HS-27A (cell line): ENCODE data around the gene BCLAF1.

ENCODE experiments used
- DNase-seq: peaks from one replicate; pipeline ENCODE4 v3.0.0-alpha.2; 2012; ENCODE audit warnings: low read depth, missing footprints

The BCLAF1 gene, protein sequence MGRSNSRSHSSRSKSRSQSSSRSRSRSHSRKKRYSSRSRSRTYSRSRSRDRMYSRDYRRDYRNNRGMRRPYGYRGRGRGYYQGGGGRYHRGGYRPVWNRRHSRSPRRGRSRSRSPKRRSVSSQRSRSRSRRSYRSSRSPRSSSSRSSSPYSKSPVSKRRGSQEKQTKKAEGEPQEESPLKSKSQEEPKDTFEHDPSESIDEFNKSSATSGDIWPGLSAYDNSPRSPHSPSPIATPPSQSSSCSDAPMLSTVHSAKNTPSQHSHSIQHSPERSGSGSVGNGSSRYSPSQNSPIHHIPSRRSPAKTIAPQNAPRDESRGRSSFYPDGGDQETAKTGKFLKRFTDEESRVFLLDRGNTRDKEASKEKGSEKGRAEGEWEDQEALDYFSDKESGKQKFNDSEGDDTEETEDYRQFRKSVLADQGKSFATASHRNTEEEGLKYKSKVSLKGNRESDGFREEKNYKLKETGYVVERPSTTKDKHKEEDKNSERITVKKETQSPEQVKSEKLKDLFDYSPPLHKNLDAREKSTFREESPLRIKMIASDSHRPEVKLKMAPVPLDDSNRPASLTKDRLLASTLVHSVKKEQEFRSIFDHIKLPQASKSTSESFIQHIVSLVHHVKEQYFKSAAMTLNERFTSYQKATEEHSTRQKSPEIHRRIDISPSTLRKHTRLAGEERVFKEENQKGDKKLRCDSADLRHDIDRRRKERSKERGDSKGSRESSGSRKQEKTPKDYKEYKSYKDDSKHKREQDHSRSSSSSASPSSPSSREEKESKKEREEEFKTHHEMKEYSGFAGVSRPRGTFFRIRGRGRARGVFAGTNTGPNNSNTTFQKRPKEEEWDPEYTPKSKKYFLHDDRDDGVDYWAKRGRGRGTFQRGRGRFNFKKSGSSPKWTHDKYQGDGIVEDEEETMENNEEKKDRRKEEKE

DNA sequence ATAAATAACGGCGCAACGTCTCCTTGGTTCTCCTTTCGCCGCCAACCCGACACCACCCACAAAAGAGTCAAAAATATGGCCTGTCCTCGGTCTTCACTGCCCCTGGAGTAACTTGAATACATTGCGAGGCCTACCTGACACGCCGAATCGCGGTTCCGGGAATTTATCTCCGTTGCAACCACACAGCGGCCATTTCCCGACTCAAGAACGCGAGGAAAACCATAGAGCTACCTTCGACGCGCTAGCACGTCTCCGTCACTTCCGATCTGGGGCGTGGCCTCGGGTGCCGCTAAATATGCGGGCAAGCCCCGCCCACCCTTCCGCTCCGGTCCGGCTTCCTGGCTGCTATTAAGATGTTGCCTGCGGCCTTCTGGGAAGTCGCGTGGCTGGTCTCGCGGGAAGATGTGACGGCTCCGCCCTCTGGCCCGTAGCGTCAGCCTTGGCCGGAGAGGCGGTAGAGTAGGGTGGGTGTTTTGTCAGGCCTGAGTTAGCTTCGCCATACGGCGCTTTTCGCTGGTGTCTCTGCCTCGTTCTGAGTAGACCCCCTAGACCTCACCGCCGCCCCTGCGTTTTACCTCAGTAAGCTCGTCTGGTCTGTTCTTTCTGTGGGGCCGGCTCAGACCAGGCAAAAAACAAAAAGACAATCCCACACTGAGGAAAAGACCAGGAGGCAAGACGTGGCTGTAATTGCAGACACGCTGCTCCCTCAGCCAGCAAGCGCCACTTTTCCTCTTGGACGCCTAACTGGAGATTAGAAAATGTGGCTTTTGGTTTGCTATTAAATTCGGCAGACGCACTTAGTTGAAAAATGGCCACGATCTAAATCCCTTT is at the start of gene BCLAF1:
BCLAF1 (minus strand) TSS at position 268 of the 831 bp plus-strand sequence. CDS start 9,980 bp downstream, outside the sequence.
- DNase-seq = peak; percentile 98

DNA sequence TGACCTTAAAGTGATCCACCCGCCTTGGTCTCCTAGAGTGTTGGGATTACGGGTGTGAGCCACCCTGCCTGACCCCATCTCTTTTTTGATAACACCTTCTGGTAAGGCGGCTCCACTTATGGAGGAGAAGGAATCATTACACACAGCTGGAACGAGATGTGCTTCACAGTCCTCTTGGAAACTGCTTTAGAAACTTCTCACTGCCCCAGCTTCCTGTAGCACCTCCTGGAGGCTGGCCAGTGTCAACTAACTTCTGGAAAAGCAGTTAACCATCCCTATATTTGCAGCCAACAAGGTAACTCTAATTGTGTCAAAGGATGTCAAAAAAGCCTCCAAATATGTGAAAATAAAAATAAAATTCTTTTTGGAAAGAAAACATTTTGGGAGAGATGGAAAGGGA is 48.8 kb upstream of the BCLAF1 start:
- DNase-seq = no peak

GRCh38 chr6:136337606-136338005 is 48.0 kb upstream of the BCLAF1 start:
- DNase-seq = no peak

DNA sequence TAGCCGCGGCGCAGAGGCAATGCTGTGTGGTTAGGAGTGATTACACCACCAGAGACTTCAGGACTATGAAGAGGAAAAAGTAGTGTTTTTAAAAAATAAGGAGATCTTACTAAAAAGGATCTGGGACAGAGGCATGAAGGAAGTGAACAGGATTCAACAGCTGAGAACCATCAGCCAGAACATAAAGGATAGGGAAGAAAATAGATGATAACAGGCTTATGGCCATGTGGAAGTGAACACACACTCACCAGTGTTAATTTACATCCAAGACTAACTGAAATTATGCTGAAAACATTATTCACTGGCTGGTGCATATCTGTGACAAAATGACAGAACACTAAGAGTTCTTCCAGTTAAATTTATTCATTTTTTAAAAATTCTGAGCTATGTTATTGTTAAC is 47.5 kb upstream of the BCLAF1 start:
- no peak for DNase-seq

DNA sequence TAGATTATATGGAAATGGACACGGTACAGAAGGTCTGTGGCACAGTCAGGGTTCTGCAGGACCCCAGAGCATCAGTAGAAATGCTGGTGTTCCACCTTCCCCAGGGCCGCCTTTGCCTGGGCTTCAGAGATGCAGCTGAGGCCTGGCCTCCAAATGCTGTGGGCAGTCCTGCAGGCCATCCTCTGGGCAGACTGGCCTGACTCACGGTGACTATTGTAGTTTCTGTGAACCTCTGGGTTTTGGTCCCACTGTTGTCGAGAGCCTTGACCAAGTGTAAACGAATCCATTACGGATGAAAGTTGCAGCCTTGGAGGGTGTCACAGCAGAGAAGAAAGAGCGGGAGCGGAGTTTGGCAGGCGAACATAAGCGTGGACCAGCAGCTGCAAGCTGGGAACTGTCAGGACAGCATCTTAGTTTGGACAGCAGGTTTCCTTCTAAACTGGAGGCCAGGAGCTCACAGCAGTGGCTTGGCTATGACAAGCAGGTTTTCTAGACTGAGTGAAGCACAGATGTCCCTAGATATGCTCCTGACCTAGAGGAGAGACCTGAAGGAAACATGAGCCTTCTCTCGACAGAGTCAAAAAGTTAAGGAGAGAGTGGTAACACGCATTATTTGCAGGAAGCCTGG is 46.2 kb upstream of the BCLAF1 start:
- DNase-seq = no peak

- DNase-seq = no peak
Observed at GRCh38 chr6:136334853-136335252, 45.2 kb upstream of the BCLAF1 start.

- no peak for DNase-seq
Observed at GRCh38 chr6:136334465-136334846, 44.8 kb upstream of the BCLAF1 start.

DNA sequence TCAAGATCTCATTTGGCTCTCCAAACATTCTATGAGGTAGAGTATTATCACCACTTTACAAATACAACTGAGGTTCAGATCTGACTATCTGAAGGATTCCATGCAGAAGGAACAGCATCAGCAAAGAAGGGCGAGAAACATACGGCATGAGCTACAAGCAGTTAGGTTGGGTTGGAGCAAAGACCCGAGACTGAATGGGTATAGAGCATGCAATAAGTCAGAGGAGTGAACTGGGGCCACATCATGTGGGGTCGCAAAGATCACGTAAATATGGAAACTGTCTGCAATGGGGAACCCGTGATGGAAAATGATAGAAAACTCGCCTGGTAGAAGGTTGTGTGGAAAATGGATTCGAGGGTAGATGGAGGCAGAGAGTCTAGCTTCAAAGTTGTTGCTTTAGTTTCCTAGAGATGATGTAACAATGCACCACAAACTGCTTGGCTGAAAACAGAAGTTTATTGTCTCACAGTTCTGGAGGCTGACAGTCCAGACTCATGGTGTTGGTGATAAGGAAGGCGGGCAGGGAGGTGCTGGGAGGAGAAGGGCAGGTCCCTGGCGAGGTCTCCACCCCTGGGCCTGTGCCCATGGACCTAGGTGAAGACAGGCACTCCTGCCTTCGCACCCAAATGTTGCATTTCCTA is 44.3 kb upstream of the BCLAF1 start:
- no peak for DNase-seq

DNA sequence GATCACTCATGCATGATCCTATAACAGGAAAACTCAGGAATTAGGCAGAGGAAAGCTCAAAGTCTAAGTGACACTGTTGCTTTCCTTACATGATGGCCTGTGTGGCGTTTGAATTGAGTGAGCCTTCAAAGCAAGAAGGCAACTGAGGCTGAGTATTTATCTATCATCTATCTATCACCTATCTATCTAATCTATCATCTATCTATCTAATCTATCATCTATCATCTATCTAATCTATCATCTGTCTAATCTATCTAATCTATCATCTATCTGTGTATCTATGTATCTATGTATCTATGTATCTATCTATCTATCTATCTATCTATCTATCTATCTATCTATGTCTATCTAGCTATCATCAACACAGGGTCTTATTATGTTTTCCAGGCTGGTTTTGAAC is 41.8 kb upstream of the BCLAF1 start:
- no peak for DNase-seq

DNA sequence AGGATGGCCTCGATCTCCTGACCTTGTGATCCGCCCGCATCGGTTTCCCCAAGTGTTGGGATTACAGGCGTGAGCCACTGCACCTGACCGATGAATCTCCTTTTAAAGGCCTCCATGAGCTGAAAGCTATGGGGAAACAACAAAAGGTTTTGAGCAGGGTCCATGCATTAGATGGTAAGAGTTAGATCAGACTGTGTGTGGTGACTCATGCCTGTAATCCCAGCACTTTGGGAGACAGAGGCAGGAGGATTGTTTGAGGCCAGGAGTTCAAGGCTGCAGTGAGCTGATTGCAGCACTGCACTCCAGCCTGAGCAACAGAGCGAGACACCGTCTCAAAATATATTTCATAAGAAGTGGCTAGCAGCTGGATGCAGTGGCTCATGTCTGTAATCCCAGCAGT is 41.0 kb upstream of the BCLAF1 start:
- DNase-seq = no peak

DNA sequence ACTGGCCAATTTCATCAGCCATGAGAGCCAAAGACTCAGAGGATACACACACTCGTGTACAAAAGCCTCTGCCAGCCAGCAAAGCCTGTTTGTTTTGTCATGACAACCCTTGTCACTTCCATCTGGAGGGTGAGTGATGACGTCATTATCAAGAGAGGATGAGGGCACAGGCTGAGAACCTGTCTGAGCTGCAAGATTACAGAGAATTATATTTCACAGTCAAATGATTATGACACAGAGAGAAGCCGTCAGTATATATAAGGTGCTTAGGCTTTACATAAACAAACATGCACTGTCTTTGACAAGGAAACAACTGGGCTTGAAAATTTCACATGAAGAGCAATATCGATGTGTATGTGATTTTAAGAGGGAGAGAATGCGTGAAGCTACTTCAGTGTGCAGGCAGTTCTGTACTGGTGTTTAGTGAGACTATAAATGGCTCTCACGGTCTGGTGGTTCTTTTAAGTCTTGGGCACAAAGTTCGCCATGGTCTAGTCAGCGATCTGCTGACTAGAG is 36.5 kb upstream of the BCLAF1 start:
- DNase-seq = no peak

DNA sequence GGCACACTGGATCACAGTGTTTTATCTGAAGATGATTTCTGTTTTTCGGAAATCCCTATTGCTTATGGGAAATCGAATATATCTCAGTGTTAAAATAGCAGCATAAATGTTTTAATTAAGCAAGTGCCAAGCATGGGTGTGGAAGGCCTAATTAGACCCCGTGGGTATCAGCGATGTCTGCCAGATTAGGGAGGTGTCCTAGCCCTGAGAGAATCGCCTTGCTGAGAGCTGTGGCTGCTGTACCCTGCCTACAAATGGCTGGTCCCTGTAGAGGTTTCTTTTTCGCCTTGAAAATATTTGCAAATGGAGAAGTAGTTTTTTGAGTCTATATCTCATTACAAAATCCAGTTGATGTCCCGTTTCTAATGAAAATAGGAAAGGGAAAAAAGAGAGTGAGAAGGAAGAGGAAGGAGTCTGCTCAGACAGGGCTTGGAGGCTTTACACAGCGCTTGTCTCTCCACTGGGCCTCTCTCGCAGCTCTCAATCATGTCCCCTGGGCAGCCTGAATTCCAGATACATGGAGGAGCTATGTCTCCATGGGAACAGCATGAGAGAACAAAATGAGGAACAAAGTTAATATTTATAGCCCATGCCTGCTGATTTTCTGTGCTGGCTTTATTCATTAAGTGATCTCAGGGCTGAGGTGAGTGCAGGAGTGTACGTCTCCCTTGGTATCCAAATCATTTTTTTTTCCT is 35.2 kb upstream of the BCLAF1 start:
- DNase-seq = no peak

DNA sequence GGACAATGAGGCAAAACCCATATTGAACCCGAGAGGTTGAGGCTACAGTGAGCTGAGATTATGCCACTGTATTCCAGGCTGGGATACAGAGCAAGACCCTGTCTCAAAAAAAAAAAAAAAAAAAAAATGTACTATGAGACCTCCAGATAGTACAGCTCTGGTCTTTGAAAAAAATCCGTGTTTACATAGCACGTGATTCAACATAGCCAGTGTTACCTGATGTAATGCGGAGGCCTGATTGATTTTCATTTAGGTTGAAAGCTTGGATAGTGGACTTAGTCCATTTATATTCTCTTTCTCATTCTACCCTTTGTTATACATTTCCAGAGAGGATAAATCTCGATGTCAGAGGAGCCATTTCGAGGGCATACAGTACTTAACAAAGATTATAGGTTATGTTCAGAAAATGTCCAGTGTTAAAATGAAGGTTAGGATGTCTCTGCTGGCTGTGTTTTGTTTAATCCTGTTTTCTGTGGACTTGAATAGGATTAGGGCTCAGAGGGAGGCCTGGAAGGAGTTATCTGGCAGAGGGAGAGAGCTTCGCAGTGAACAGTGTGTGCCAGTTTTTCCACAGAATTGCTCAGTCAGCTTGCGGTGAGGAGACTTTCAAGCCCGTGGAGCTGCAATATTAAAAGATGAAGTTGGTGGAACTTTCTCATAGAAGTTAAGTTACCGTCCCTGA is 33.9 kb upstream of the BCLAF1 start:
- DNase-seq = no peak

GRCh38 chr6:136319732-136320131 is 30.1 kb upstream of the BCLAF1 start:
- DNase-seq = no peak

DNA sequence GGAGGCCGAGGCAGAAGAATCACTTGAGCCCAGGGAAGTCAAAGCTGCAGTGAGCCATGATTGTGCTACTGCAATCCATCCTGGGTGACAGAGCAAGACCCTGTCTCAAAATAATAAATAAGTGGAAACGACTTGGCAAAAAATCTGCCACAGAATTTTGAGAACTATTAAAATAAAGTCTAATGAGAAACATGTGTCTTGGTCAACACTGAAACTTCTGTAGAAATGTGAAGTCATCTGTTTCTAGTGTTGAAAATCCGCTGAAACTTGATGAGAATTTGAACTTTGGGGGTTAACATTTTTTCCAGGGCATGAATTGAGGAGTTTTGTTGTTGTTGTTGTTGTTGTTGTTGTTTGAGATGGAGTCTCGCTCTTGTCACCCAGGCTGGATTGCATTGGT is 29.0 kb upstream of the BCLAF1 start:
- no peak for DNase-seq

DNA sequence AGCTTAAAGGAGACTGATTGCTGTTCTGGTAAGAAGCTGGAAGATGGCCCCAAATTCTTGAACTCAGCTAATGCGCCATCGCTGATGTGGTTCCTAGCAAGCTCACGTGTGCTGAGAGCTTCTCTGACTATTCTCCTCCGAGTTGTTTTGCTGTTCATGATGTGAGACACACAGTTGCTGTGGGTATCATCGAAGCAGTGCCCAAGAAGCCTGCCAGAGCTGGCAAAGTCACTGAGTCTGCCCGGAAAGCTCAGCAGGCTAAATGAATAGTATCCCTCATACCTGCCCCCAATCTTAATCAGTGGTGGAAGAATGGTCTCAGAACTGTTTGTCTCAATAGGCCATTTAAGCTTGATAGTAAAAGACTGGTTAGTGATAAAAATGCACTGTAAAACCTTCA is 28.3 kb upstream of the BCLAF1 start:
- no peak for DNase-seq

- peak; percentile 29 for DNase-seq
Observed at GRCh38 chr6:136317021-136317694, 27.5 kb upstream of the BCLAF1 start.

- DNase-seq = no peak
Observed at GRCh38 chr6:136315594-136315993, 25.9 kb upstream of the BCLAF1 start.

DNA sequence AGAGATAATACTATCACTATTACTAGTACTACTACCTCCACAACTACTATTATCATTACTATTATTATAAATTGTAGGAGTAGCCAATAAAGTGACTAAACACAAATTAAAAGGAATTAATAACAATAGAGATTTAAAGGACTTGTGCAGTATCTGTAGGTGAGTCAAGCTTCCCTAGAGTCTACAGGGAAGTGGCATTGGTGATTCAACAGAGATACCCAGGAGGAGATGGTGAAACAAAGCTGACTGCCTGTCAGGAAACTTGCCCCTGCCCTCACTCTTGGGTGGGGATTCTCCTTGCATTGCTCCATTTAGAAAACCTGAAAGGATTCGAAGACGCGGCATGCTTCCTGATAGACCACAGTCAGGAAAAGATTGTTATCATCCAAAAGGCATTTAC is 23.3 kb upstream of the BCLAF1 start:
- DNase-seq = no peak
